Gastroesophageal sphincter (tissue), 4 donors: Measurements from ENCODE around the gene ATP2B2. TPM values are rescaled to one million over a fixed set of nuclear protein-coding genes. Genes with fewer than 3 reads are reported as not detected.

Experiments
- ATAC-seq: fragments of 150-250 bp; one replicate; pipeline ENCODE4 v1.9.1; 2016; ENCODE audit warnings: mild to moderate bottlenecking, moderate library complexity
- H3K27ac ChIP-seq, 4 donors: fragments of 200-600 bp; sonication (generic) in 3 of 4; 1 replicate in 3 of 4; 2 replicates in 1 of 4; pipeline ENCODE4 v1.5.1; 2016 to 2019
- H3K27me3 ChIP-seq: fragments of 200-600 bp; sonication (generic); one replicate; pipeline ENCODE4 v1.5.1; 2019
- H3K36me3 ChIP-seq, 2 donors: fragments of 200-600 bp; sonication (generic); one replicate each; pipeline ENCODE4 v1.5.1; 2019; ENCODE audit warnings: control low read depth in 1 of 2
- H3K4me1 ChIP-seq, 3 donors: fragments of 200-600 bp; sonication (generic); 1 replicate in 2 of 3; 2 replicates in 1 of 3; pipeline ENCODE4 v1.5.1; 2016 to 2019; ENCODE audit warnings: control low read depth in 2 of 3
- H3K4me3 ChIP-seq, 2 donors: fragments of 200-600 bp; sonication (generic); one replicate each; pipeline ENCODE4 v1.5.1; 2019; ENCODE audit warnings: mild to moderate bottlenecking in 1 of 2, moderate library complexity in 1 of 2
- H3K9me3 ChIP-seq, 3 donors: fragments of 200-600 bp; sonication (generic); one replicate each; pipeline ENCODE4 v1.5.1; 2017 to 2019; ENCODE audit warnings: control low read depth in 2 of 3
- EP300 ChIP-seq: sonication (generic); formaldehyde crosslinking; IDR thresholded peaks from one replicate; pipeline ENCODE4 v1.6.1; 2017; ENCODE audit warnings: antibody characterized with exemption, mild to moderate bottlenecking
- POLR2A ChIP-seq, 2 donors: fragments of 450-650 bp; IDR thresholded peaks; one replicate each; pipeline ENCODE4 v1.6.1; 2017; ENCODE audit warnings: antibody characterized with exemption in 2 of 2, mild to moderate bottlenecking in 2 of 2, moderate library complexity in 1 of 2
- POLR2AphosphoS5 ChIP-seq: sonication (generic); formaldehyde crosslinking; IDR thresholded peaks from one replicate; pipeline ENCODE4 v1.6.1; 2017; ENCODE audit warnings: antibody characterized with exemption
- WGBS, 2 donors: methylation state at CpG; one replicate each; pipeline ENCODE4 v1.1.5; 2018; ENCODE audit warnings: low coverage in 1 of 2; 5-methylcytosine and 5-hydroxymethylcytosine counted together
- total RNA-seq, 4 donors: library from RNA; depleted of rRNA; stranded (reverse); fragments of >200 nt; gene quantifications; one replicate each; pipeline ENCODE4 v1.1.0, GENCODE V29; 2016
- TF ChIP-seq, protein P1 (sequence below), 4 experiments: fragments of 200-600 bp in 2 of 4; fragments of 450-650 bp in 2 of 4; sonication (generic) in 1 of 4; IDR thresholded peaks; one replicate each; pipeline ENCODE4 v1.5.1; 2017 to 2019; ENCODE audit warnings: antibody characterized with exemption in 4 of 4, mild to moderate bottlenecking in 2 of 4, moderate library complexity in 2 of 4

ATP2B2 gene
- total RNA-seq, 4 donors from 2014 or later = 0.13 to 0.30 (median 0.27) TPM; not detected in 1

DNA sequence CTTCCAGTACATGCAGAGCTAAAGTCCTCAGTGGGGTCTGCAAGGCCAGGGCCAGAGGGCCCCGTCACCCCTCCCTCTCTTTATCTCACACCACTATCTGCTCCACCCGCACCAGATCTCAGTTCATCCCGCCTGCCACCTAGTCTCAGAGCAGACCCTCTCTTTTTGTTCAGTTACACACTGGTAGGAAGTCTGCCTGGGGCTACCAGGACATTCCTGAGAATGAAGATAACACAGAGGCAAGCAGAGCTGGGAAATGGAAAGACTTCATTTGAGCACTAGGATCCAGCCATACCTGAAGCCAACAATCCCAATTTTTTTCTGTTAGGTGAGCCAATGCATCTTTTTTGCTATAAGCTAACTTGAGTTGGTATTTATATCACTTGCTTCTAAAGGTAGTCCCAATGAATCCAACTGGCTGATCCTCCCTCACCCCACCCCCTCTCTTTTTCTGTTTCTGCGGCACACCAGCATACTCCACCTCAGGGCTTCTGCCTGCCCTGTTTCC lies 24.5 kb downstream of the ATP2B2 start:
- Histone ChIP-seq H3K4me1 (no peaks in the 10 kb centered on the region), H3K9me3 (peaks cover 0 to 8% (median 0%) of the 10 kb centered on the region in 3 donors), H3K27me3 (no peaks in the 10 kb centered on the region), H3K4me3 (no peak overlapping the region), H3K36me3 (no peaks in the 10 kb centered on the region), H3K27ac (no peak overlapping the region)
- 64 to 66% methylated on average over 4 of the region's 4 CpGs for WGBS, 2 donors
- no peak for ATAC-seq
- TF ChIP-seq POLR2AphosphoS5 (no peak), POLR2A (IDR thresholded peaks at IDR 0.05) (no peak), EP300 (no peak)
- TF ChIP-seq, protein P1, sequence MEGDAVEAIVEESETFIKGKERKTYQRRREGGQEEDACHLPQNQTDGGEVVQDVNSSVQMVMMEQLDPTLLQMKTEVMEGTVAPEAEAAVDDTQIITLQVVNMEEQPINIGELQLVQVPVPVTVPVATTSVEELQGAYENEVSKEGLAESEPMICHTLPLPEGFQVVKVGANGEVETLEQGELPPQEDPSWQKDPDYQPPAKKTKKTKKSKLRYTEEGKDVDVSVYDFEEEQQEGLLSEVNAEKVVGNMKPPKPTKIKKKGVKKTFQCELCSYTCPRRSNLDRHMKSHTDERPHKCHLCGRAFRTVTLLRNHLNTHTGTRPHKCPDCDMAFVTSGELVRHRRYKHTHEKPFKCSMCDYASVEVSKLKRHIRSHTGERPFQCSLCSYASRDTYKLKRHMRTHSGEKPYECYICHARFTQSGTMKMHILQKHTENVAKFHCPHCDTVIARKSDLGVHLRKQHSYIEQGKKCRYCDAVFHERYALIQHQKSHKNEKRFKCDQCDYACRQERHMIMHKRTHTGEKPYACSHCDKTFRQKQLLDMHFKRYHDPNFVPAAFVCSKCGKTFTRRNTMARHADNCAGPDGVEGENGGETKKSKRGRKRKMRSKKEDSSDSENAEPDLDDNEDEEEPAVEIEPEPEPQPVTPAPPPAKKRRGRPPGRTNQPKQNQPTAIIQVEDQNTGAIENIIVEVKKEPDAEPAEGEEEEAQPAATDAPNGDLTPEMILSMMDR (IDR thresholded peaks at IDR 0.05) = no peak

DNA sequence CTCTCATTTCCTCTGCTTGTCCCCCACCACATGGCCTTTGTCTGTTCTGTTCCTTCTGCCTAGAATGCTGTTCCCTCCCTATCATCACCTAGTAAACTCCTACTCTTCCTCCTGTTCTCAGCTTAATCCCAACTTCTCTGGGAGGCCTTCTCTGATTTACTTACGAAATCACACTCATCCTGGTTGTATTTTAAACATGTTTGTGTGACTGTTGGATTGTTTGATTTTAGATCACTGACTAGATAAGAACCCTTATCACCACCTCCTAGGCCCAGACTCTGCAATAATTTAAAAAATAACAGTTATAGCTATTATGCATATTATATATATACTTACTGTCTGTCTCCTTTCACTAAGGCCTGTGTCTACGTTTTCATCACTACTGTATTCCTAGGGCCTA lies 26.1 kb downstream of the ATP2B2 start:
- no peak for ATAC-seq
- H3K27ac ChIP-seq = no peak overlapping the region
- H3K9me3 ChIP-seq = peaks cover 0 to 8% (median 0%) of the 10 kb centered on the region in 3 donors
- no peaks in the 10 kb centered on the region for H3K4me1 ChIP-seq
- H3K27me3 ChIP-seq = peaks cover 13% of the 10 kb centered on the region
- H3K36me3 ChIP-seq = no peaks in the 10 kb centered on the region
- H3K4me3 ChIP-seq = no peak overlapping the region
- WGBS, 2 donors = 63 to 66% methylated on average over 2 of the region's 2 CpGs
- TF ChIP-seq POLR2AphosphoS5 = no peak

DNA sequence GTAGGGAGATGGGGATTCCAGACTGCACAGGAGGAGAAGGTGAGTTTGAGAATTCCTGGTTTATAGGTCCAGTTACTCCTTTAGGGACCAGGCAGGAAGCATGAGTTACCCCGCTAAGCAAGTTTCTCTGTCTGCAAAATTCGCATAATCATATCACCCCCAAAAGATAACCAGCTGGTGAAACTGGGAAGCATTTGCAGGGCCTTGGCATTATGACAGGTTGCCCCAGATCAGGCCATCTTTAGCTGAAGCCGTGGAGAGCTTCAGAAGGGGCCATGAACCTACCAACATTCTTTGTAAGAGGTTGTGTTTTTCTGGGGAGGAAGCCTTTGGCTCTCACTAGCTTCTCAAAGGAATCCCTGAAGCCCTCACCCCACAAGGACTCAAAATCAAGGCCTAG lies 29.4 kb downstream of the ATP2B2 start:
- Histone ChIP-seq H3K4me3 (no peak overlapping the region), H3K27ac (no peak overlapping the region), H3K27me3 (peaks cover 41% of the 10 kb centered on the region), H3K36me3 (no peaks in the 10 kb centered on the region), H3K9me3 (peaks cover 0 to 8% (median 0%) of the 10 kb centered on the region in 3 donors), H3K4me1 (peaks cover 0 to 2% (median 0%) of the 10 kb centered on the region in 3 donors)
- ATAC-seq = no peak
- WGBS, 2 donors = 48 to 77% methylated on average over 2 to 3 of the region's 3 CpGs
- TF ChIP-seq POLR2AphosphoS5 = no peak
- no peak for TF ChIP-seq POLR2A (IDR thresholded peaks at IDR 0.05)
- no peak for TF ChIP-seq EP300
- TF ChIP-seq, protein P1 (IDR thresholded peaks at IDR 0.05) = no peak

GRCh38 chr3:10474847-10475246 lies 30.5 kb downstream of the ATP2B2 start:
- H3K27me3 ChIP-seq = peaks cover 53% of the 10 kb centered on the region
- peaks cover 0 to 8% (median 0%) of the 10 kb centered on the region in 3 donors for H3K9me3 ChIP-seq
- no peak overlapping the region for H3K27ac ChIP-seq
- TF ChIP-seq POLR2AphosphoS5 (no peak), EP300 (no peak), POLR2A (IDR thresholded peaks at IDR 0.05) (no peak)
- TF ChIP-seq, protein P1 (IDR thresholded peaks at IDR 0.05) = no peak
- H3K4me3 ChIP-seq = no peak overlapping the region
- H3K4me1 ChIP-seq = peaks cover 0 to 4% (median 0%) of the 10 kb centered on the region in 3 donors
- 63 to 64% methylated on average over 4 to 6 of the region's 9 CpGs for WGBS, 2 donors
- H3K36me3 ChIP-seq = no peaks in the 10 kb centered on the region
- ATAC-seq = no peak

GRCh38 chr3:10474275-10474646 lies 31.1 kb downstream of the ATP2B2 start:
- peaks cover 0 to 4% (median 0%) of the 10 kb centered on the region in 3 donors for H3K4me1 ChIP-seq
- H3K36me3 ChIP-seq = no peaks in the 10 kb centered on the region
- no peak for ATAC-seq
- H3K27me3 ChIP-seq = peaks cover 58% of the 10 kb centered on the region
- H3K27ac ChIP-seq = no peak overlapping the region
- H3K9me3 ChIP-seq = peaks cover 0 to 8% (median 0%) of the 10 kb centered on the region in 3 donors
- TF ChIP-seq POLR2A (IDR thresholded peaks at IDR 0.05) (no peak), EP300 (no peak), POLR2AphosphoS5 (no peak)
- TF ChIP-seq, protein P1 (IDR thresholded peaks at IDR 0.05) = no peak
- WGBS, 2 donors = 60 to 62% methylated on average over 3 to 5 of the region's 5 CpGs
- H3K4me3 ChIP-seq = no peak overlapping the region
